Left forelimb (tissue), 1 donor: ENCODE results near the gene MCTP1.

Experiments used
- DNase-seq: peaks from one replicate; pipeline ENCODE4 v3.0.0-alpha.2; 2018; ENCODE audit warnings: low spot score

The MCTP1 gene

DNA sequence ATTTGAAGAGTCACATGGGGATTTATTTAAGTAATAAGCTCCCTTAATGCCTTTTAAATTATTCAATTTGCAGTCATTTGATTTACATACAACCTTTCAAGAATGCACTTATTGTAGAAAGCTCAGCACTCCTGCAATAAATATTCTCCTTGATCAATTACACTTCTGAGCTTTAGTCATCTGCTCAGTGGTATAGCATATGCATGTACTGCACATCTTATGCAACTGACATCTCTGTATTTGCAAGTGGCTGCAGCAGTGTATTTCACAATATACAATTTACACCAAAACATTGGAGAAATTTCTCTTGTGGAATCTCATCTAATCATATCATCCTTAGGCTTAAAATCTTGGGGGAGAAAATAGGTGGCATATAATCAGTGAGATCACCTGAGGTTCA is 340.7 kb downstream of the MCTP1 start:
- DNase-seq, result no peak

DNA sequence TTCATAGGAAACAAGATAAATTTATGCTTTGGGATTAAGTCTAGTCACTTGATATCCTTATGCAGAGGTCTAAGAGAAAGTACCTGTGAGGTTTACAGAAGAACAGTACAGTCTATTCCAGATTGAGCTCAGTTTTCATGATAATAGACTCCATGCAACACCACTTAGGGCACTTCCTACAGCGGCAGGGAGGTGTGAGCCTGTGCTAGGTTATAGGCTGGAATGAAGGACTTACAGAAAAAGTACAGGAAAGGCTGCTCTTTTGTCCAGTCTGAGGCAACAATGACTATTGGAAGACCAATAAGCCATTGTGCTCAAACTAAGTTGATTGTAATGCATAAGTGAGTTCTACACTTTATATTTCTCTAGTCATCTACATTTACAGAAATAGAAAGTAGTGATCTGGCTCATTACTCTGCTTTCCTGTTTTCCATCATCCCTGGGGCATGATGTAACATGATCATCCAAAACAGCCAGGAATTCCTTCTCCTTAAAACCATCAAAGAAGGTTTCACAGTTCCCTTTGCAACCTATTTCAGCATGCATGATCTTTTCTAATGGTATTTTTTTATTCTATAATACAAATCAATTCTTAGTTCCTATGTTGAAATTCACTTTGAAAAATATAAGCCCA is 343.7 kb downstream of the MCTP1 start:
- DNase-seq, result no peak

DNA sequence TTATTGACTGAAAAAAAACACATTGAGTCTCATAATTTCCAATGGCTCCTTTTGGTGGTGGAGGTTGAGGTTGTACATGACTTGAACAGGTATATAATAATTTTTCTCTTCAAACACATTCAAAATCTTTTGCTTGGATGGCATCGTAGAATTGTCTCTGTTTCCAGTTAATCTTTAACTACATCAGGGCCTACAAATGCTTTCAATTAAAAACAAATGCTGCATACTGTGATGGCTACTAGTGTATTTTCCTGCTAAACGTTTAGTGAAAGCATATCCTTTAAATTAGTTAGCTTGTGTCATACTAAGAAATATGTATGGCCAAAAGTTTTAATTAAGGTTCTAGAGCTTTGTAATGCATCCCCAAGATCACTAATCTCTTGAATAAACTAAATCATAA is 352.6 kb downstream of the MCTP1 start:
- no peak for DNase-seq

DNA sequence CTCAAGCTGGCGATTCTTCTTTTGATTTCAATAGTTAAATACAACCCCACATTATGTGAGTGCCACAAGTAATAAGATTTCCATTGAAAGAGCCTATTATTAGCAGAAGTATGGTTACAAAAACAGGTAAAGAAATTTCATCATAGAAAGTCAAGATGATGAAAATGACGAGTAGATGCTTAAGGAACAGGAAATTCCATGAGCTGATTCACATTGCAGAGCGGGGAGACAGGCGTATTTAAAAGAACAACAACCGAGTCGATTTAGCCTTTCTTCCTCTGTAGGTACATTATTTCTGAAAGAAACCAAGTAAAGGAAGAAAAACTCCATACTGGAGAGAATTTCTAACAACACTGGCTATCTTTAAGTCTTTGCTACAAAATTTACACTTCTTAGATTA is 356.0 kb downstream of the MCTP1 start:
- no peak for DNase-seq

DNA sequence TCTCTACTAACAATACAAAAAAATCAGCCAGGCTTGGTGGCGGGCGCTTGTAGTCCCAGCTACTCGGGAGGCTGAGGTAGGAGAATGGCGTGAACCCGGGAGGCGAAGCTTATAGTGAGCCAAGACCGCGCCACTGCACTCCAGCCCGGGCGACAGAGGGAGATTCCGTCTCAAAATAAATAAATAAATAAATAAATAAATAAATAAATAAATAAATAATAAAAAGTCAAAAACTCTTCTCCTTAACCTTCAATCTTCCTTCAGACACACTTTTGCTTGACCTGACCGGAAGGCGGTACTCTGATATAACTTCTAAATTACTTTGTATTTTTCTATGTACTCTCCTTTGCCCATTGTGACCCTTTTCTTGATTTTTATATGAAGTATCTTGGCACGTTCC is 364.3 kb downstream of the MCTP1 start:
- no peak for DNase-seq

DNA sequence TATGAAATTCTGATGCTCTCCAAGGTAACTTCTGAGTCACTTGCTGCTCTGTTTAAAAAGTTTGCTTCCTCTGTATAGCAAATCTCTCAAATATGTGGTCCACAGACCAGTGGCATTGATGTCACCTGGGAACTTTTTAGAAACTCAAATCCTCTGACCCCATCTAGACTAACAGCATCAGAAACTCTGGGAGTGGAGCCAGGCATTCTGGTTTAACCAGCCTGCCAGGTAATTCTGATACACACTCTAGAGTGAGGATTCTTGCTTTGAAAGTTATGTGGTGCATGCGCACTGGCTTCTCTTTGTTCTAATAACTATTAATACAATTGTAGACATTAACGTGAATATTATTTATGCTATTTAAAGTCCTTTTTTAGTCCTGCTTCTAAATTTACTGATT is 368.3 kb downstream of the MCTP1 start:
- DNase-seq, result no peak

DNA sequence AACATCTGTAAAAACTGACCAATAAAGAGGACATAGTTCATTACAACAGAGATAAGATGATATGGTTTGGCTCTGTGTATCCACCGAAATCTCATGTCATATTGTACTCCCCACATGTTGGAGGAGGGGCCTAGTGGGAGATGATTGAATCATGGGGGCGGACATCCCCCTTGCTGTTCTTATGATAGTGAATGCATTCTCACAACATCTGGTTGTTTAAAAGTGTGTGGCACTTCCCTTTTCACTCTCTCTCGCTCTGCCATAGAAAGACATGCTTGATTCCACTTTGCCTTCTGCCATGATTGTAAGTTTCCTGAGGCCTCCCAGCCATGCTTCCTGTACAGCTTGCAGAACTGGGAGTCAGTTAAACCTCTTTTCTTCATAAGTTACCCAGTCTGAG is 373.6 kb downstream of the MCTP1 start:
- no peak for DNase-seq

DNA sequence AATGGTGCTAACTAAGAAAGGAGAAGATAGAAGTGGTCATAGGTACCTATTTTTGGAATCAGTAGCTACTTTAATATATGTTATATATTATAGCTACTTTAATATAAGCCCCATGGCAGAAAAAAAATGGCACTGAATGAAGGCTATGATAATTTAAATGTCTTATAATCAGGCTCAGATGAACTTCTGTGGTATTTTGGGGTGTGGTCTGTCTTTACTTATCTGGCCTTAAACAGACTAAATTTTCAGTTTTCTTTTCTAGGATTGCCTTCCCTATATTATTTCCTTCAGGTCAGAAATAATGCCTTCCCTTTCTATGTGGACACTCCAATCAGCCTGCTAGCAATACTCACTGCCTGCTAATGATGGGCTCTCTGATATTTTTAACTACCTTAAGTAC is 374.2 kb downstream of the MCTP1 start:
- no peak for DNase-seq

DNA sequence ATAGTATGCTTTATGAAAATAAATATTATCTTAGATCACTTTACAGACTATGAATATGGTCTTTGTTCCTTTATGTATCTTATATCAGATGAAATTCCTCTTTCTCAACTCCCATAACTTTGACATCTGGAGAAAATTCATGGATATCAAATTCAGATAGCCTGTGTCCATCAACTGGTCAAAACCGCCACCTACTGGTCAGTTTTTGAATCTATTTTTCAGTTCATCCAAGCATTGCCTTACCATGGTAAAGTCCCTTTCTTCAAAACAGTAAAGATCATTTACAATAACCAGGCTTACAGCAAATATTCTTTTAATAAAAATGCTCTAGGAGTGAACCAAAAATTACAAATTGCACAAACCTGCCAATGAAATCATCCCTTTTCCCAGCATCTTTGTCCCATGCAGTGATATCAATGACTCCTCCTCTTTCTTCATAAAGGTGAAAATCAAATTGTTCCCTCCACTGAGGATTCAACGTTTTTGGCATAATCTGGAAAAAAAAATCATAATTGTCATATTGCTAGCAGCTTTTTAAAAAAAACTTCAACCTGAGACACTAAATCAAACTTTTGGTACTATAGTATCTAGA is 375.9 kb downstream of the MCTP1 start:
- no peak for DNase-seq

DNA sequence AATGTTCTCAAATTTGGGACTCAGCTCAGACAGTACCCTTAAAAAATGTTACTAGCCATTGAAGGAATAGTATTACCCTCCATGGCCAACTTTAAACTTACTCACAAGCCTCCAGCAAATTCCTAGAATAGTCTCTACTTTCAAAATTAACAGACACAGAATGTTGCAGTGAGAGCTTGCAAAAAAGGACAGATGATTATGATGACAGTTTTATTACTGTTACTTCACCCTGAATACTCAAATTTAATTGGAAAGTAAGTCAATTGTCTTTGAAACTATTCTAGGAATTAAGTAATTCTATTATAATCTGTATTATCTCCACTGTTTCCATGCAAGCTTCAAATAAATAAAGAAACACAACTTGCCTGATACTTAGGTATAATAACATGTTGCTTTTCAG is 378.1 kb downstream of the MCTP1 start:
- no peak for DNase-seq

DNA sequence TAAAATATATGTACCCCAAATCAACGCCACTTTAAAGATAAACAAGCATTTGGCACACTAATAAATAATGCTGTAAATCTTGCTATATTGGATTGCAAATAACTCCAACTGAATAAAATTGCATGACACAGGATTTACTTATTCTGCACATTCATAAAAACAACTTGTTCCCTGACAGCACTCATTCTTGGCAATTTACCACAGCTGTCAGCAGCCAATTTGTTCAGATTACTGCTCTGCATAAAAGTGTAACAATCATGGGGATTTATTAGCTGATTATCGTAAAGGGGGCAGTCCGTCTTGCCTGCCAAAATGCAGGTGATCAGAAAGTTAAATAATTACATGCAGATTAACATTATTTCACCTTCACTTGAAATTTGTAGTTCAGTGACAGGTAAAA is 381.2 kb downstream of the MCTP1 start:
- no peak for DNase-seq

DNA sequence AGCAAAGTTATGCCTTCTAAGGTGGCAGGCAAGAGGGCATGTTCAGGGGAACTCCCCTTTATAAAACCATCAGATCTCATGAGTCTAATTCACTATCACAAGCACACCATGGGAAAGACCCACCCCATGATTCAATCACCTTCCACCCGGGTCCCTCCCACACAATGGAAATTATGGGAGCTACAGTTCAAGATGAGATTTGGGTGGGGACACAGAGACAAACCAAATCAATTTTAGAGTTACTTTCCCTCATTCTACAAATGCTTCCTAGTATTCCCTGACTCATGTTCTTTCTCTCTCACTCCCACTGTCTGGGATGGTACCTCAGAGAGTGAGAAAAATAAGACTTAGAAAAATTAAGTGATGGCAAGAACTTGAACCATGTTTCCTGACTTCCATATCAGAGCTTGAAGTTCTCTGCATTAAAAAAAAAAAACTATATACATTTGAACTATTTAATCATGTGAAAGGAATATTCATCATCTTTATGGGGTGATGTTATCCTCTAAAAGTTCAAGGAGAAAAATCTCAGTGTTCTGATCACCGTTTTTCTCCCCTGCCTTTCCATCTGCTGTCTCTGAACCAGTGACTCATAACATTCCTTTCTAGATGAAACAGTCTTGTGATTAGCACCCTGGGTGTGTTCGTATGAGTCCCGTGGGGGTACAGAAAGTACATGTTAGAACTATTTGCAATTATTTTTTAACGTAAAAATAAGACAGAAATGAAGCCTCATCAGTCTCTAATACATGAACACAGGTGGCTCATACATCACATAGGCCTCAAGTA is 383.5 kb downstream of the MCTP1 start:
- no peak for DNase-seq

DNA sequence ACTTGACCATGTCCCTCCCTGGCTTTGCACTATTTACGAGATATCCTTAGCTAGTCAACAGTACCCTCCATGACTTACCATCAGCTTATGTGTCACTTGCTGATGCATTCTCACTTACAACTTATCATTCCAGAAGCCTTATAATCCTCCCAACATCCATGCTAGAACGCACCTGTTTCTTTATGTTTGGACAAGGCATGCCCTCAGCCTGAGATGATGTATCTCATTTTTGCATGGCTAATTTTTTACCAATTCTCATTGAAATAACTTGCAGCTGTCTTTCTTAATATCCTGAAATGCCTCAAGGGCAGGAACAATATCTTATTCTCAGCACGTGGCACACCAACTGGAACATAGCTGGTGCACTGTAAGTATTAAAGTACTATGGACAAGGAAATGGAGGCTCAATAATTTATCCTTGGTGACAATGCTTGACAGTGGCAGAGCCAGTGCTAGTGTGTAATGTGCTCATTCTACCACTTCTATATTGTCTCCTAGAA is 384.8 kb downstream of the MCTP1 start:
- DNase-seq, result no peak

DNA sequence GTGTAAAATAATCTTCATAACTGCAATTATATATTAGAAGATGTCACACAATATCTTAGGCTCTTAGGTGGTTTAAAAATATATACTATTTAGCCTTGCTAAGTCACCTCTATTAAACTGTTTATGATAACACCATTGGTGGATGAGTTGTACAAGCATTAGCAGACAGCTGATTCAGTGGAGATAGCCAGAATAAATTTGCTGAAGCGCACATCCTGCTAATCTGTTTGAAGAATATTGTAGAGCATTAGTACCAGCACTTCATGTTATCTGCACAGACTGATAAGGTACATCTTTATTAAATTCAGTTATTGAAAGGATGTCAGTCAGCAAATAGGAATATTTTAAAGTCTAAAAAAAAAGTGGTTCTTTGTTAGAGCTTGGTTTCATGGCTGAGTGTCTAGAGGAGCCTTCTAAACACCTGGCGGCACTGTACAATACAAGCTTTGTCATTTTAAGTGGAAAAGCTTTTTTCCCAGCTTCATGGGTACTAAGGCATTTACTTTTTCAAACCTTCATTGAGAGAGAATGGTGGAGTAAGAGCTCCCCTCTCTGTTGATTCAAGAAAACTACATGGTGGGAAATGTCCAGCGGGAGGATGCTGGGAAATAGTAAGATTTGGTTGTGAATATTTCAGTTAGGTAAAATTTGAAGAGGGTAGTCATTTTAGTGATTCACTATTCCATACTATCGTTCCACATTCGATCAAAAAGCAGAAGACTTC is 391.3 kb downstream of the MCTP1 start:
- DNase-seq, result no peak

DNA sequence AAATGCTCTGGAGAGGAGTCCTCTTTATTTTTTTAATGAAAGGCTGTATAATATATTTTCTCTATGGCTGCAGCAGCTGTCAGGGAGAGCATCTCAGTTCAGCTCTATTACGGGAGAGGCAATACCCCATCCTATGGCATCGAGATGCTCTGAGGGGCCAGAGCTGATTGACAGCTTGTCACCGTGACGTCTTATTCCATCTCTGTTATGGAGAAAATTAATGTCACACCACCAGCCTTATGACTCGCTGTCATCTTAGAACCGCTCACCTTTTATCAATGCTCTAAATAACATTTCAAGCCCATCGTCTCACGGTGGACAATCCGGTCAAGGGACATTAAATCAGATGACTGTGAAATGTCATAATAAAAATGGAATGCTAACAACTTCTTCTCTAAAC is 392.9 kb downstream of the MCTP1 start:
- DNase-seq, result no peak

DNA sequence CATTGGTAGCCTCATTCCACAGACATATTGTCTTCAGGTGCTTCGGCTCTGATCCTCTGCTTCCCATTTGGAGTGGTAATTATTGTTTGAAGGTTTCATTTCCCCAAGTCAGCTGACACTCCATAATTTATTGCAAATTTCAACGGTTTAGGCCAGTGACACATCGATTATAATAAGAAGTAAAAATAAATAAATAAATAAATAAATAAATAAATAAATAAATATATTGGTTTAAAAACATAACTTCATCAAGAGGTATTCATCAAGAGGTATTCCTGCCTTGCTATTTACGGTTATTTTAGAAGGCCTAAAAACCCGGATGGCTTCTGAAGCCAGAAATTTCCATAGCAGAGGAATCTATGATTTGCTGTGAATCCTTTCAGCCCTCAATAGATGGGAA is 393.3 kb downstream of the MCTP1 start:
- no peak for DNase-seq

DNA sequence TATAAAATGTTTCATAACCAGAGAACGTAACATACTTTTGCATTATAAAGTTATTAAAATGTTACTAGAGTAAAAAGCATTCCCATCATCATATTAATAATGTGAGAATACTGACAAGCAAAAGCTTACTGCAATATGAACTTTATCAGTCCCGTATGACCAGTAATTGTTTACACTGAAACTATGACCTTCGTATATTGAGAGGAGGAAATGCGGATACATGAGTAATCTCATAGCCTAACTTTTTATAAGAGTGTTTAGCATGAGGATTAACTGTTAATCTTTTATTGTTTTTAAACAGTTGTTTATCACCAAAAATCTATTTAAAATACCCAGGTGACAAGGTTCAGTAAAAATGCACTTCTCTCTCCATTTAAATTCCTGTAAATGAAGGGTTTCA is 394.0 kb downstream of the MCTP1 start:
- DNase-seq, result no peak

DNA sequence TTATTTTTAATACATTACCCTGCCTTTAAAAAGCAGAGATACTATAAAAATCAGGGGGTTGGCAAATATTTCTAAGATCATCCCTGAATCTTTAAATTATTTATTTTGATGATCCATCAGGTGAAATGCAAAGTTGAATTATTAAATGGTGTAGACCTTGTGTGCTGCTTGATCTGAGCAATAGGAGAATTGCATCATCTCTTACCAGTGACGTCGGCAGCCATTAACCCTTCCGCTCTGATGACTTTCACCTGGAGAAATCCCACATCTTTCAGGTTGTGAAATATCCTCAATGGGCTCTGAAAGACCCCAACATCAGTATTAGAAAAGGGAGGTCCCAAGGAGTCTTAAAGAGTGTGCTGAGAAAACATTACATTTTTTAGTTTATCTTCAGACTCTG is 396.2 kb downstream of the MCTP1 start:
- no peak for DNase-seq

DNA sequence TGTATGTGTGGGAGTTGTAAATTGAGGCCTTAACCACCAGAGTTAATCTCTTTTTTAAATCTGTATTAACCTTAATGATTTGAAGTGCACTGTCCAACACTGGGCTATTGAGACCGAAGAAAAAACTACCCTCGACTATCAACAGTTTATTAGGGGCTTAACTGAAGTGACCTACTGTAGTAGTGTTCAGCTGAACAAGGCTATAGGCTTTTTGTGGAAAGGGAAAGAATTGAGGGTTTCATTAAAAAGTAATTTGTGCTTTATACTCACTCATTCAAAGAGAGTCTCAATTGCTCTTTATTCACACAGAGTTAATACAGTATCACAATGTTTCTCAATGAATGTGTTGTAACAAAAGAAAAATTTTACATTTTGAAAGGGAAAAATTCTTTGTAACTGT is 399.0 kb downstream of the MCTP1 start:
- DNase-seq, result no peak

DNA sequence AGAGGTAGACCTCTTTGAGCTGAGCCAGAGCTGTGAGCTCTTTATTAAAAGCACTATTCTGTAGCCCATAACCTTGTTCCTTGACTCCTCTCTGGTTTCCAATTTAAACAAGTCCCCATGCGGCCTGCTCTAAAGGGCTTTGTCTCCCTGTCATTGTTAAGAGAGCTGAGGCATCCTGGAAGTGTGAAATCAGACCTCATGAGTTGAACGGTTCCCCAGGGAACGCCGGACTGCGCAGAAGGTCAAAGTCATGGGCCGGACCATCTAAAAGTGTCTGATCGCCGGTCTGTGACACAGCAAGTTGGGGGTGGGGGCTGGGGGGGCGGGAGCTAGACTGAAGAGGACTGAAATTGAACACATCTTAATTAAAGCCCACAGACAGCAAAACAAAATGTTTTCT is 400.6 kb downstream of the MCTP1 start:
- no peak for DNase-seq

DNA sequence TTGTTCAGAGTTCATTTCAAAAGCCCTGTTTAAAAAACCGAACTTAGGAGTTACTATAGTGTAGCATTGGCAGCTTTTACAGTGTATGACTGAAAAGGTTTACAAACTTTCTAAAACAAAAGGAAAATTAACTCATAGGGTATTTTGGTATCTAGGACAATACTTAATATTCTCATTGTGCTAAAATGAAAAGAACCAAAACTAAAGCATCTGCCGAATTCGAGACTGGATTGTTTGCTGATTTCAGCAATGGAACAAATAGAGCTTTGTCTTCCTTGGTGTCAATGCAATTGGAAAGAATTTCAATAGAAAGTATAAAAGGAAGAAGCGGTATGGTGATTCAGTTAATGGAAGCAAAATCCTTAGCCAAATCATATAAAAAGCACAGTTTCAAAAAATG is 412.4 kb downstream of the MCTP1 start:
- DNase-seq, result no peak

DNA sequence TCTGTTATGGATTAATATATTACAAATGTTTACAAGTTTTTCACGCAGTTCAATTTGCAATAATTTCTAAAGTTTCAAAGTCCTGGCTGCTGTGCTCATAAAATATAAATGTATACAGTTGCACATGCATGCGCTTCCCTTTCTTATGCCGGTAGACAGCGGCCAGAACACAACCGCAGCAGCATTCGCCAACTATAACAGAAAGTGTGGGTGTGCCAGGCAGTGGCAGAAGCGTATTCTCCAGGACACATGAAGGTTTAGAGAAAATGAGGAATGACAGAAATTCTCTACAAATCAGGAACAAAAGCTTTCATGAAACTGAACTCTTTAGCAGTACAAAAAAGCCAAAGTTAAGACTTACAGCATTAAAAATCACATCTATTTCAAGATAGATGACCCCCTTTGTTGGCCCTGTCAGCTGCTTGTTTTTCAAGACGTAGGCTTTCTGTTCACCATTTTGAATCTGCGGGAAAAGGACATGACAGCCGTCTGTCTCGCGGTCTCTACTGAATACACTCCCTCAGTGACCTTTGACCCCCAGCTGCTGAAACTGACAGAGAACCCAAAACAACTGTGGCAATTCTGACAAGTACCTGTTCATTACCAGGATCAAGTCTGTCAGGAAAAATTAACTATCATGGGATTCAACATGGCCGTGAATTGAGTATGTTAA is 414.2 kb downstream of the MCTP1 start:
- no peak for DNase-seq
